Testis (tissue), 2 donors: ENCODE data around the gene FHOD3.

Experiments
- POLR2A ChIP-seq: fragments of 450-650 bp; IDR thresholded peaks from one replicate; pipeline ENCODE4 v1.6.1; 2017; ENCODE audit warnings: antibody characterized with exemption, mild to moderate bottlenecking, moderate library complexity
- TF ChIP-seq, protein P1 (sequence below), 3 experiments: fragments of 450-650 bp in 2 of 3; fragments of 200-600 bp in 1 of 3; sonication (generic) in 1 of 3; IDR thresholded peaks; one replicate each; pipeline ENCODE4 v1.5.1; 2016 to 2019; ENCODE audit warnings: antibody characterized with exemption in 3 of 3, mild to moderate bottlenecking in 2 of 3, moderate library complexity in 1 of 3

GRCh38 chr18:36382854-36383253 is 85.3 kb downstream of the FHOD3 start:
- TF ChIP-seq, protein P1, sequence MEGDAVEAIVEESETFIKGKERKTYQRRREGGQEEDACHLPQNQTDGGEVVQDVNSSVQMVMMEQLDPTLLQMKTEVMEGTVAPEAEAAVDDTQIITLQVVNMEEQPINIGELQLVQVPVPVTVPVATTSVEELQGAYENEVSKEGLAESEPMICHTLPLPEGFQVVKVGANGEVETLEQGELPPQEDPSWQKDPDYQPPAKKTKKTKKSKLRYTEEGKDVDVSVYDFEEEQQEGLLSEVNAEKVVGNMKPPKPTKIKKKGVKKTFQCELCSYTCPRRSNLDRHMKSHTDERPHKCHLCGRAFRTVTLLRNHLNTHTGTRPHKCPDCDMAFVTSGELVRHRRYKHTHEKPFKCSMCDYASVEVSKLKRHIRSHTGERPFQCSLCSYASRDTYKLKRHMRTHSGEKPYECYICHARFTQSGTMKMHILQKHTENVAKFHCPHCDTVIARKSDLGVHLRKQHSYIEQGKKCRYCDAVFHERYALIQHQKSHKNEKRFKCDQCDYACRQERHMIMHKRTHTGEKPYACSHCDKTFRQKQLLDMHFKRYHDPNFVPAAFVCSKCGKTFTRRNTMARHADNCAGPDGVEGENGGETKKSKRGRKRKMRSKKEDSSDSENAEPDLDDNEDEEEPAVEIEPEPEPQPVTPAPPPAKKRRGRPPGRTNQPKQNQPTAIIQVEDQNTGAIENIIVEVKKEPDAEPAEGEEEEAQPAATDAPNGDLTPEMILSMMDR (IDR thresholded peaks at IDR 0.05) = no peak
- TF ChIP-seq POLR2A = no peak
